HG02870 (cell line): Measurements from ENCODE around the gene PARD3B.

ENCODE experiments used
- ATAC-seq: cut with Tn5 transposase; IDR thresholded peaks from one replicate; pipeline ENCODE4 v1.9.1; 2021; ENCODE audit warnings: mild to moderate bottlenecking, moderate library complexity; ENCODE audit not compliant: unreplicated experiment

Gene PARD3B

DNA sequence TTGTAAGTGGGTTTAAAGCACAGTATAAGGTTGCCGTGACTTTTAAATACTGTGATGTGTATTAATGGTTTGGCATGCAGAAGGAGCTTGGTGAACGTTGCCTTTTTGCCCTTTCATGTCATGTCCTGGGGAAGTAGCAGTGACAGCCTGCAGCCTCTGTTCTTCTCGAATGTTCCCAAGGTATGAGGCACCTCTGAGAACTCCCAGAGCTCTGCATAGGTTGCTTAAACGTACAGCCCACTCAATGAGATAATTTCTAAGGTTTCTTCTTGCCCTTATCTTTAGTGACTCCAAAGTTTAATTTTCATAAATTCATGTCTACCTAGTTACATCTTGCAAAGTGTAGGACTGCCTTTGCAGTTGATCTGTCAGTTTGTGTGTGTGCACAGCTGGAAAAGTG is 36.7 kb downstream of the PARD3B start:
- no peak for ATAC-seq

DNA sequence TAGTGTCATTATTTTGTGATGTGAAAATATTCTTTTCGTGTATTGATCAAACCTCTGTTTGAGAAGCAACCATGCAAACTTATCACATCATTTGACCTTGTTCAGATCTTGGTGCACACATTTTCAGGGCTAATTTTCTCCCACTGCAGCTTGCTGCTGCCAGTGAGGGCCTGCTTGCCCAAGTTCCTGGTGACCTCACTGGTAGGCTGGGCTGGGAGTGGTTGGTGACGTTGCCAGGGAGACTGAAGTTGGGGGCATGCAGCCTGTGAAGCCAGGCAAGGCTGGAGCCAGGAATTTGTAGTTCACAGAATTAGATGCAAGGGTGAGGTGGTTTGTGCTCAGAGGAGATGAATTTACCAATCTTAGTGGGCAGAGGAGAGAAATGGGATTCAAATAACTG is 38.5 kb downstream of the PARD3B start:
- no peak for ATAC-seq

DNA sequence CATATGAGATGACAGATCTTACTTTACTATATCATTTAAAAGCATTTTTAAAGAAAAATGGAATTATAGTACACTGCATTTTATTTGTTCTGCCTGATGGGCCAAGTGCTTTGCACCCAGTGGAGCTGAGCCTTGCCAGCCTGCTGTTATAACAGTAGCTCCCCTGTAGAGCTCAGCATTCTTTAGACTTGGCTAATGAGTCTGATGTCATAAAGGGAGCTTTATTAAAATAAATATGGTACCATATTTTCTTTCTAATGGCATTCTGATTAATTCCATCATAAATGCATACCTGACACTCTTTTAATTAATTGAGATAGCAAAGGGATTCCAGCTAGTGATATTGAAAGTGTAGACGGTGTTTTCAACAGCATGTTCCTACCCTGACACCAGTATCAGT is 40.7 kb downstream of the PARD3B start:
- no peak for ATAC-seq

DNA sequence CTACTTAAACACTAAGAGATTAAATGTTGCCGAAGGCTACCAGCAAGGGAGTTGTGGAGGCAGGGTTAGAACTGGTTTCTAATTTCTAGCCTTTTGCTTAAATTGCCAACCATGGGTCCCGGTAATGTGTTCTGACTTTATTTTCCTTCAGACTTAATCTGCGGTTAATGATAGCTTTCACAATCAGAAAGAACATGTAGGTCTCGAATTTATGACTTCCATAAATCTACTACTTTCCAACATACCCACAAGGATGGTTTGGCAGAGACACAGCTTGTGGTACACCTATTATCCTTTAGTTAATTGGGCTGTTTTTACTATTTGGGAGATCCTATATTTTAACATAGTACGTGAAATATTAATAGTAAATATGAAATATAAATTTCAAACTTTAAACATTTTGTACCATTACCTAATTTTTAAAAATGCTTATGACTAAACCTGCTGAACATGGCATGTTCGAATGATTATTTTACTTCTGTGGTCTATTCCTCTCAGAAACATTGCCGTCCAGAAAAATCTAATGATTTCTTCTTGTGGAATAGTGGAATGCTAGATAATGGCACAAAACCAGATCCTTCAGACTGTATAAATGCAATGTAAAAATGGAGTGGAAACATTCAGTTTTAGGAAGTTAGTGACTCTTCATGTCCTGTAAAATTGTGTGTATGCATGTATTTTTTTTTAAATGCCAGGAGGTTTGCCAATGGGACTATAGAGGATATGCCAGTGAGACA is 41.3 kb downstream of the PARD3B start:
- no peak for ATAC-seq

DNA sequence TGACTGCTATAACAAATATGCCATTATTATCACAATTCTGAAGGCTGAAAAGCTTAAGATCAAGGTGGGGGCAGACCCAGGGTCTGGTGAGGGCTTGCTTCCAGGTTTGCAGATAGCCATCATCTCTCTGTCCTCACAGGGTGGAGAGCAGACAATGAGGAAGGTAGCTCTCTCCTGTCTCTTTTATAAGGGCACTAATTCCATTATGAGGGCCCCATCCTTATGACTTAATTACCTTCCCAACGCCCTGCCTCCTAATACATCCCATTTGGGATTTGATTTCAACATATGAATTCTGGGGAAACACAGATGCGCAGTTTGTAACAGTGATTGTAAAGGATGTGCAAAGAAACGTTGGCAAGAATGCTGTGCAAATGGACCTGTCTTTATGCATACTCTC is 44.8 kb downstream of the PARD3B start:
- no peak for ATAC-seq

DNA sequence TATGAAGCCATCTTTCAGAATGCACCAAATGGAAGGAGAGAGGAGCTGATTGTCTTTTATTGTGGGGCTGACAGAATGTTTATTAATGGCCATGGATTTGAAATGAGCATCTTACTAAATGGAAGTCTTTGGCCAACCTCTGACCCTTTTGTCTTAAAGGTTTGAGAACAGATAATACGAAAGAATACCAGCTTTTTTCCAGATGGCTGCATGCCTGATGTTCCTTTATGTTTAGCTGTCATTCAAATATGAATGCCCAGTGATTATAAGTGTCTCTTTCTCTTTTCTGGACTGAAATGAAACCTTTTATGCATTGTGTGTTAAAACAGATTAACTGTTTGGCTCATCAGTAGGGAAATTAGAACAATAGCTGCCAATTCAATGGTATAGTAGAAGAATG is 46.0 kb downstream of the PARD3B start:
- ATAC-seq = no peak

DNA sequence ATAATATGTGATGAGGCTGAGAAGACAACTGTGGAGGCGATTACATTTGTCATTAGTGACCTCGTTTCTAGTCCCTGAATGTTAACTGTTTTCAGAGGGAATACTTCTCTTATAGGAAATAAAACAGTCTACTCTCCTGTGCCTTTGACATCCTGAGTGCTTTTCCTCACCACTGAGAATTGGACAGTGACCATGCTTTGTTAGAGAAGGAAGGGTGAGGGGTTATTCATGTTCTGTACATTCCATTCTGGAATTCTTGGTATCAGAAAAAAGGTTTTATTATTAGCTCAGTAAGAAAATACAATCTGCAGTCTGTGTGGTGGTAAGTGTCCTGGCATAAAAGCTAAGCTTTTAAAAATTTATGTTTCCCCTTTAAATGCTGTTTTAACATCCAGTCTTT is 58.8 kb downstream of the PARD3B start:
- no peak for ATAC-seq

DNA sequence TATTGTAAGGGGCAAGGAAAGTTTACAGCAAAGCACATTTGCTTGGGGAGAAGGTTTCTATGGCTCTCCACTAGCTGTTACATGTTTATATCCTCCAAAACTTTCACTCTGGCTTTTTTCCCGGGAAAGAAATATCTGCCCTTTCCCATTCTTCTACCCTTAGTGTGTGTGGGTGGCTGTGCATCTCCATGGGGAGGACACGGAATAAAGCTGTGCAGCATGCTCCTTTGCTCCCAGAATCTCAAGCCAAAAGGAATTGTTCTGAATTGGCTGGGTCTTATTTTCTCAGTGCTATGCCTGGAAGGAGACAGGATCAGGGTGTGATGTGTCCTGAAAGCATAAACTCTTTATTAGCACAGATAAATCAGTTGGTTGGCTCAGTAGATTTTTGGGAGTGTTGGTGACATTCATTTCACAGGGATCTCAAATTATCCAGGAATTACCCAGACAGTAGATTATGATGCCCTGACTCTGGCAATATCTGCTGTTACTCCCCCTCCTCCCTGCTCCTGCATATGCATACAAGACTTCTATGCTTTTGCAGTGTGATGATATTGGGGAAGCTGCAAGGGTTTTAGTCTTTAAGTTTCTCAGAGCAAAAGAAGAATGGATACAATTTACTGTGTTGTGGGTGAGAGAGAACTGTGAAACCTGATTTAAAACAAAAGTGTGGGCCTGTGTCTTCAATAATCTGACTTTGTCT is 63.1 kb downstream of the PARD3B start:
- ATAC-seq = no peak

DNA sequence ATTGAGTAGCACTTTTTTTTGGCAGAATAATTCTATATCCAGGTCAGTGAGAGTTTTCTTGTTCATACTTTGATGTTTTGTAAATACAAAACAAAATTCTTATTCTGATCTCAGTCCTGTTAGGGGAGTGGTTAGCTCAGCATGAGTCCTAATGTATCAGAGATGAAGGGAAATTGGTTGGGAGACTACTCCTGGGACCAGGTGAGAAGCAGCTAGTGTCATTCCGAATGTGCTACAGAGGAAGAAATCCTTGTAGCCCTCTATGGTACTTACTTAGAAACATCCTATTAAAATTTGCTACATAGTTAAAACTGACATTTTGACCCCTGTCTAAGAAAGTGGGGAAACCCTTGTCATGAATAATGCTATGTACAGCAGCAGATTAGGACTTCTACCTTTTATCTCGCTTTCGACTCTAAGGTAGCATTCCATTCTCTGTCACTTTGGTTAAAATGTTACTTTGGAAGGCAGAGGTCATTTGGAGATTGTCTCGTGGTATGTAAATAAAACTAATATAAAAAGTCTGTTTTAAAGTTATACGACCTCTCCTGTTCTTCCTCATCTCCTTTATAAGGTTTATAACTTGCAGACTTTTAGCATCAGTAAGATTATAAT is 65.8 kb downstream of the PARD3B start:
- ATAC-seq = no peak

DNA sequence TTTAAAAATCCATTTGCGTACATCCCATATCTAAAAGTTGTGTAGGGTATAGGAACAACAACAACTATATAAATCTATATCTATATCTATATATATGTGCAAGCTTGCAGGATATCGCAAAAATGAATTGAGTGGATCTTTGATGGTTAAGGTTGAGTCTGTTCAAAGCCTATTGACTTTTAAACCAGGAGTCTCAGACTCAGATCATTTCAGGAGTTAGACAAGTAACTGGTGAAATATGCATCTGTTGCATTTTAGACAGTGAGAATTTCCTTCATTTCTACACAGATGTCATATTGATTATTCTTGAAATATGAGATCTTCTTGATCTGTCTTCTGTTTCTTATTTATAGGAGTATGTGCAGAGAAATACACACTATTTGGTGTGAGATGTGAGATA is 66.5 kb downstream of the PARD3B start:
- no peak for ATAC-seq

DNA sequence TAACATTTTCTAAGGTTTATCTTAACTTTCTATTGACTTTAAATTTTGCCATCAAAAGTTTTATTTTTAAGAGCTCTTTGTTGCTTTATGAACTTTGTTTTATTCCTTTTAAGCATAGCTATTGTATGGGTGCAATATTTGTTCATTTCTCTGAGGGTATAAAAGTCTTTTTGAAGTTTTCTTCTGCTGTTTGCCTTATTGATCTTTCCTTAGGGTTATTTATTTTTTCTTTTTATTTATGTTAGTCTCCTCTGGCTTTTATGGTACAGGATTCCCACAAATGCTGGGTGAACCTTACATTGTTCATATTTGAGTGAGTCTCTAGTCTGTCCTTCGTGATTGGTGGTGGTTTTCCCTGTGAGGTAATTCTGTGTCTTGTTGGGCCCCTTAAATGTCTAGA is 68.4 kb downstream of the PARD3B start:
- ATAC-seq = no peak

DNA sequence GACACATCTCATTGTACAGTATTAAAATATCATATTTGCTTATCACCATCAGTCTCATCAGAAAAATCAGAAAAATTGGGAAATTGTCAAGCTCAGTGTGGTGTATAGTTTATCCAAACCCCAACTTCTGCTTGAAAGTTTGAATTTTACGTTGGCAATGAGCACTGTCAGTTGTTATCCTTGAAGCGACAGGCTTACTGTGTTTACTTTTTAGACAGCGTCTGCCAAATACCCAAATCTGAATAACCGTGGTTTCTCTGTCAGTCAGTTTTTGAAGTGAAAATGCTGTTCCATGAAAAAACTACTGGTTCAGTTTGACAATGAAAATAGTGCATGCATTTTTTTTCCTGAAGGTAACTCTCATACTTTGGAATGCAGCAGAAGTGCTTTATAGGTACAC is 70.2 kb downstream of the PARD3B start:
- ATAC-seq = no peak

DNA sequence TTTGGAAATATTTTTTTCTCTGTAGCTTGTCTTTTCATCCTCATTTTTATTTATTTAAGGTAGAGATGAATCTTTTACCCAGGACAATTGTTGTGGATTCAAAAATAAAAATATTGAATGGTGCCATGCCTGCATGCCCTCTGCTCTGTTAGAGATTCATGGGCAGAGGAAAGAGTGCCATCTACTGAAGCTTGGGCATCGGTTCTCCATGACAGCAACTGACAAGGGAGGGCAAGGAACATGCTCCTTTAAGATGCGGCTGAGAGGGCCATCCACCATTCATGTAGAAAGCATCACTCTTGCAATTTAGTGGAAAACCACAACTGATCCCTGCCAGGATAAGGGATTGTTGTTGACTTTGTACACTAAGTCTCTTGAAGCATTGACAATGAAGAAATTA is 79.9 kb downstream of the PARD3B start:
- no peak for ATAC-seq

DNA sequence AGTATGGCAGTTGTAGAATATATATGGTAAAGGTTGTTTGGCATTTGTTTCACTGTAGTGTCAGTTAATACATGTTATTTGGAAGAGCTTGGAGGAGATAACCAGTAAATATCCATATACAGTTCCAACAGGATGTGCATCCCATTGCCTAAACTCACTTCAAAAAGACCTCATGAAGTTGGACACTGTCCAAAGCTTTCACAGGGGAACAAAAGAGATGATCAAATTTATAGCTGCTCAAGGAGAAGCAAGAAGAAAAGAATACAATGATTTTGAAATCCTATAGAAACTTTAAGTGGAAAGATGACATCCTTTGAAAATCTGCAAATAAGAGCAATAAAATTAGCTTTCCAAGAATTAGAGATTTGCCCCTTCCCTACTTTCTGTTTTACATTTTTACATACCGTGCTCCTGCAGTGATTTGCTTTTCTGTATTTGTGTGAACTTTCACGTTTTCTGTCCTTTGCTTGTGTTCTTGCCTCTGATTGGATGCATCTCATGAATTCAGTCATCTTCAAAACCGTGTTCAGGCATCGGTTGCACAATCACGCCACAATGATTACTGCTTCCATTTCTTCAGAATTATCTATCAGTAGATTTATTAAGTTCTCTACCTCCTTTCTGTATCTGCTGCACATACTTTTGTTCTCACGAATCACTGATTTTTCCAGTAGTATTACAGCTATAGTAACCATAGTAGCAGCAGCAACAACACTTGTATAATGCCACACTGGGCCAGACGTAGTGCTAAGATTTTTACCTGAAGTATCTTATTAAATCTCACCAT is 83.8 kb downstream of the PARD3B start:
- ATAC-seq = no peak

DNA sequence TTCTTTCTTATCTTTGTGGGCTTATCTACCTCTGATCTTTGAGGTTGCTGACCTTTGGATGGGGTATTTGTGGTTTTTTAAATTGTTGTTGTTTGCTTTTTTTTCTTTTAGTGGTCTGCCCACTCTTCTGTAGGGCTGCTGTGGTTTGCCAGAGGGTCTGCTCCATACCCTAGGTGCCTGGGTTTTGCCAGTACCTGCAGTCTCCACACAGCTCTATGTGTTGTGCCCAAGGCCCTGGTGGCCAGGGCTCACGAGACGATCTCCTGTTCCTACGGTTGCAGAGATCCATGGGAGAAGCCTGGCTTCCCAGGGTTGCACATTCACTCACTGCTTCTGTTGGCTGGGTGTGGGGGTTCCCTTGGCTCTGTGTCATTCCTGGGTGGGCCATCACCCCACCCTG is 87.1 kb downstream of the PARD3B start:
- no peak for ATAC-seq

DNA sequence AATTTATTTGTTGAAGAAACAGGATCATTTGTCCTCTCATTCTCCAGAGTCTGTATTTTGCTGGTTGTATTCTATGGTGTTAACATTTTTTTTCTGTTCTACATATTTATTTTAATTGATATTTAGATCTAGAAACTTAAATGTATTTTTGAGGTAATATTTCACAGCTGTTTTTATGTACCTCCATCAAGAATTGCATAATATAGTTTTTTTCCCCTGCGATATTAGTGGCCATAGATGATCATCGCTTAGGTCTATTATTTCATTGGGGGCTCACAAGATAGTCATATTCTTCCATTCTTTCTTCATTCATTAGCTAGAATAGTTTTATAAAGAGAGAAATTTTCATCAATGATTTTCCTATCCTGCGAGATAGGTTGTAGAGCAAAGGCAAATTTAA is 89.3 kb downstream of the PARD3B start:
- no peak for ATAC-seq

DNA sequence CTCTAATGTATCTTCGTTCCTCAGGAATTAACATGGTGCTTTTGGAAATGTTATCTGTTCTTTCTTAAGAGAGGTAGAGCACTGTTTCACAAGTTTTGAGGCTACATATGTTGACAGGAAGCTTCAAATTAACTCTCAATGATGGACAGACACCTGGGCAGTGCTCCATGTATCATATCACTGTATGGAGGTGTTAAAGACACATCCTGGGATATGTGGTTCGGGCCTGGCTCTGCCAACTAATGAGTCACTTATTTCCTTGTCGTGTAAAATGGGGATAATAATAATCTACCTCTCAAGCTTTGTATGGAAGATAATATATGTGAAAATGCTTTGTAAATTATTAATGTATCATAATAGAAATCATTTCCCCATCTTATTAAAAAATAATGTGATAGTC is 90.2 kb downstream of the PARD3B start:
- ATAC-seq = no peak

DNA sequence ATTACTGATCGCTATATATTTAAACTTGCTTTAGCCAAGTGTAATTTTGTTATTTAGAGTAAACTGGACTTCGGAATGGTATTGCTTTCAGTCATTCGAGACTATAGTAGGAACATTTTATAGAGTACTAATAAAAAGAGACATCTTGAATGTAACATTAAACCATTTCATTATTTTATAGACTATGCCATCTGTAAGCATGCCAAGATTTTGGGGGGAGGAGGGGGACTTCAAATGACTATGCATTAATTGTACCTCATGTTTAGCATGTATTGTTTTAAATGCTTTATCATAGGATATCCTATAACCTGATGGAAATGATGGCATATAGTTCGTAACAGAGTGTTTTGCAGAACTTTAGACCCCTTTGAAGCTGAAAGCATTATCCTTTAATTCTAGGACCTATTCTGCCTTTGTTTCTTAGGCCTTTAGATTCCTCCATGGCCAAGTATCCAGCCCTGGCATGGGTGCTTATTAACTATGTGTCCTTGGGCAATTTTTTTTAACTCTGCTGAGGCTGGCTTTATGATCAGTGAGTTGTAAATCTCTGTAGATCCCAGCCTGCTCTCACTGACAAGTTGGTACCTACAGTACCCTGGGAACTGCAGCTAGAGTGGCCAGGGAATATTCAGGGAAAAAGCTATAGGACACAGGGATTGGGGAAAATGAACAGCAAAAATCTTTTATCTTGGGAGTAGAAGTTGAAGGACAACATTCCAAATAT is 93.4 kb downstream of the PARD3B start:
- ATAC-seq = no peak

DNA sequence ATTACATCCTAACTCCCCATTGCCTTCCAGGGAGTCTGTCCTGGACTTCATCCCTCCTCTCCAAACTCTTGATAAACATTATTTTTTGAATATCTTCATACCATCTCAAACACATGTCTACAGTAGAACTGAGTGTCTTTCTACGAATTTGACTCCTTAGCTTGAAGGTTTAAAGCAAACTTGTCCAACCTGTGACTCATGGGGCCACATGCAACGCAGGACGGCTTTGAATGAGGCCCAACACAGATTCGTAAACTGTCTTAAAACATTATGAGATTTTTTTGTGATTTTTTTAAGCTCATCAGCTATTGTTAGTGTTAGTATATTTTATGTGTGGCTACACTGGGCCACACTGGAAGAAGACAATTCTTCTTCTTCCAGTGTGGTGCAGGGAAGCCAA is 98.1 kb downstream of the PARD3B start:
- ATAC-seq = no peak

DNA sequence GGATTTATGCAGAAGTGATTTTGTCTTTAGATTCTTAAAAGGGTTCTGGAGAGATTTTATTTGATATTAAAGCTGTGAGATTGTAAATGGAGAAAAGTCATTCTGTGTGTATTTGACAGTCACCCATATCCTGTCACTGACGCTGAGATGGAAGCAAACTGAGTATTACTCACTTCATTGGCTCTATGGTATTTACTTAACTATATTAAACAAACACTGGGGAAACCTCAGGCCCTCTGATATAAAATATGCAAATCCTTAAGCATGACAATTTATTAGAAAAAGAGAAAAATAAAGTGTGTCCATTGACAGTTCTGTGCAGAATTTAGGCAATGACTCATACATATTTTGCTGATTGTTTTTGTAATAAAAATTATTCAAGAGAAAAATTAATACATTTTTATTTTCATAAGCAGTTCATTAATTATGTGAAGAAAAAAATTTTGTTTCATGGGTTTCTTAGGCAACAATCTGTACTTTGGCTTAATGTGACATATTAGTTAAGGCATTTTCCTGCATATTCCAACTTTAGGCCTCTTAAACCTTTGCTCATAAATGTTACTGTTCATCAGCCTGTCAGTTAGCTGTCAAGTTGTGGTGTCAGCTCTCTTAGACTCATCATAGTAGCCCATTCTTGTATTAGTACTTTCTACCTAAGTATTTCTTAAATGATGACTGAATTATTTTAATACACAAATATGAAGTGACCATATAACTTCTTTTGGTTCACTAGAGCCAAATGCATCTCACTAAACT is 99.9 kb downstream of the PARD3B start:
- ATAC-seq = no peak
